Suprapubic skin (tissue), 4 donors: Measurements from ENCODE around the gene FNDC3A. TPM values are rescaled to one million over a fixed set of nuclear protein-coding genes. Genes with fewer than 3 reads are reported as not detected.

Experiments used
- DNase-seq, 2 donors: peaks; one replicate each; pipeline ENCODE4 v3.0.0-alpha.2; 2019; ENCODE audit warnings: low spot score in 2 of 2
- H3K27ac ChIP-seq: fragments of 200-600 bp; sonication (generic); one replicate; pipeline ENCODE4 v1.5.1; 2019
- H3K27me3 ChIP-seq: fragments of 200-600 bp; sonication (generic); one replicate; pipeline ENCODE4 v1.5.1; 2019
- H3K36me3 ChIP-seq: fragments of 200-600 bp; sonication (generic); one replicate; pipeline ENCODE4 v1.5.1; 2019
- H3K4me1 ChIP-seq: fragments of 200-600 bp; sonication (generic); one replicate; pipeline ENCODE4 v1.5.1; 2019
- H3K4me3 ChIP-seq: fragments of 200-600 bp; sonication (generic); one replicate; pipeline ENCODE4 v1.5.1; 2019; ENCODE audit warnings: mild to moderate bottlenecking
- H3K9me3 ChIP-seq: fragments of 200-600 bp; sonication (generic); one replicate; pipeline ENCODE4 v1.5.1; 2019
- EP300 ChIP-seq: sonication (generic); formaldehyde crosslinking; IDR thresholded peaks from one replicate; pipeline ENCODE4 v1.6.1; 2017; ENCODE audit warnings: antibody characterized with exemption
- POLR2A ChIP-seq, 2 donors: fragments of 450-650 bp; IDR thresholded peaks; one replicate each; pipeline ENCODE4 v1.6.1; 2017; ENCODE audit warnings: antibody characterized with exemption in 2 of 2, mild to moderate bottlenecking in 2 of 2, moderate library complexity in 2 of 2
- POLR2AphosphoS5 ChIP-seq, 3 donors: sonication (generic); formaldehyde crosslinking; IDR thresholded peaks; one replicate each; pipeline ENCODE4 v1.6.1; 2017; ENCODE audit warnings: antibody characterized with exemption in 3 of 3
- WGBS: methylation state at CpG from one replicate; pipeline ENCODE4 v1.1.5; 2018; 5-methylcytosine and 5-hydroxymethylcytosine counted together
- total RNA-seq, 4 donors: library from RNA; depleted of rRNA; stranded (reverse); fragments of >200 nt; gene quantifications; one replicate each; pipeline ENCODE4 v1.1.0, GENCODE V29; 2016
- TF ChIP-seq, protein P1 (sequence below), 2 donors: fragments of 200-600 bp in 1 of 2; fragments of 450-650 bp in 1 of 2; sonication (generic) in 1 of 2; IDR thresholded peaks; one replicate each; pipeline ENCODE4 v1.5.1; 2016 to 2019; ENCODE audit warnings: antibody characterized with exemption in 2 of 2, mild to moderate bottlenecking in 1 of 2, moderate library complexity in 1 of 2

The FNDC3A gene
- total RNA-seq, 4 donors from 2014 or later = 19.9 to 30.7 (median 24.9) TPM

DNA sequence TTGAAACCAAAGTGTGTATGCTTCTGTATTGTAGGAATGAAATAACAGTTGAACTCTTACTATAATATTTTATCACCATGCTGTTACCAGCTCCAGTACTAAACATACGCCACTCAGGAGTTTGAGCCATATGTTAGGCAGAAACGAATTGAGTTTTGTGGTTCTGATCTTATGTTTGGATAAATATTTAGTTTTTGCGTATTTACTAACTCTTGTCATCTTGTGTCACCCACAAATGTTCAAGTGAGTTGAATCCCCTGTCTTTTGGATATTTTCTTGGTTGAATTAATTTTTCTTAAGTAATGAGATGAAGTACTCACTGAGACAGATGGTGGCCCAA is 1.5 kb downstream of the FNDC3A start:
- Histone ChIP-seq H3K27me3 (no peaks in the 10 kb centered on the region), H3K4me3 (peak overlapping the region; percentile 91), H3K36me3 (no peaks in the 10 kb centered on the region), H3K27ac (no peak overlapping the region), H3K9me3 (no peaks in the 10 kb centered on the region), H3K4me1 (peaks cover 25% of the 10 kb centered on the region)
- DNase-seq = no peak
- WGBS = 29% methylated on average over 3 of the region's 3 CpGs
- TF ChIP-seq POLR2A (IDR thresholded peaks at IDR 0.05) (no peak), POLR2AphosphoS5 (IDR thresholded peaks at IDR 0.05) (no peak), EP300 (no peak)
- TF ChIP-seq, protein P1, sequence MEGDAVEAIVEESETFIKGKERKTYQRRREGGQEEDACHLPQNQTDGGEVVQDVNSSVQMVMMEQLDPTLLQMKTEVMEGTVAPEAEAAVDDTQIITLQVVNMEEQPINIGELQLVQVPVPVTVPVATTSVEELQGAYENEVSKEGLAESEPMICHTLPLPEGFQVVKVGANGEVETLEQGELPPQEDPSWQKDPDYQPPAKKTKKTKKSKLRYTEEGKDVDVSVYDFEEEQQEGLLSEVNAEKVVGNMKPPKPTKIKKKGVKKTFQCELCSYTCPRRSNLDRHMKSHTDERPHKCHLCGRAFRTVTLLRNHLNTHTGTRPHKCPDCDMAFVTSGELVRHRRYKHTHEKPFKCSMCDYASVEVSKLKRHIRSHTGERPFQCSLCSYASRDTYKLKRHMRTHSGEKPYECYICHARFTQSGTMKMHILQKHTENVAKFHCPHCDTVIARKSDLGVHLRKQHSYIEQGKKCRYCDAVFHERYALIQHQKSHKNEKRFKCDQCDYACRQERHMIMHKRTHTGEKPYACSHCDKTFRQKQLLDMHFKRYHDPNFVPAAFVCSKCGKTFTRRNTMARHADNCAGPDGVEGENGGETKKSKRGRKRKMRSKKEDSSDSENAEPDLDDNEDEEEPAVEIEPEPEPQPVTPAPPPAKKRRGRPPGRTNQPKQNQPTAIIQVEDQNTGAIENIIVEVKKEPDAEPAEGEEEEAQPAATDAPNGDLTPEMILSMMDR (IDR thresholded peaks at IDR 0.05) = no peak

DNA sequence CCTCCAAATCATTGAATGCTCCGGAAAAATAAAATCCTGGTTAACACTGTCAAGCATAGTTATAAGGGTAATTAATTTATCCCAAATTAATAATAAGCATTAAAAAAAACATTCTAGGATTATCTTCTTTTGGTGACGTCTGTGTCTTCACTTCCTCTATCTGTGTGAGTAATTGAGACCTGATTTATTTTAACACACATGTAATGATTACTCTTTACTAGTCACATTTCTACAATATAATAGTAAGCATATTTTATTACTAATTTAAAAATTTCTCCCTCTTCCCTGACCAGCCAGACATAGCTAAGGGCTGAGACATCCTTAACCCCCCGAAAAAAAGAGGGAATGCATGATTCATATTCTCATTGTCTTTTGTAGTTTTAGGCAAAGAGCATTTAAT is 2.3 kb downstream of the FNDC3A start:
- WGBS = 65% methylated on average over 3 of the region's 3 CpGs
- no peaks in the 10 kb centered on the region for H3K27me3 ChIP-seq
- no peak overlapping the region for H3K27ac ChIP-seq
- H3K4me3 ChIP-seq = peak overlapping the region; percentile 91
- no peaks in the 10 kb centered on the region for H3K9me3 ChIP-seq
- no peaks in the 10 kb centered on the region for H3K36me3 ChIP-seq
- TF ChIP-seq POLR2A (IDR thresholded peaks at IDR 0.05) (no peak), EP300 (no peak), POLR2AphosphoS5 (IDR thresholded peaks at IDR 0.05) (no peak)
- TF ChIP-seq, protein P1 (IDR thresholded peaks at IDR 0.05) = no peak
- no peak for DNase-seq
- H3K4me1 ChIP-seq = peaks cover 25% of the 10 kb centered on the region

DNA sequence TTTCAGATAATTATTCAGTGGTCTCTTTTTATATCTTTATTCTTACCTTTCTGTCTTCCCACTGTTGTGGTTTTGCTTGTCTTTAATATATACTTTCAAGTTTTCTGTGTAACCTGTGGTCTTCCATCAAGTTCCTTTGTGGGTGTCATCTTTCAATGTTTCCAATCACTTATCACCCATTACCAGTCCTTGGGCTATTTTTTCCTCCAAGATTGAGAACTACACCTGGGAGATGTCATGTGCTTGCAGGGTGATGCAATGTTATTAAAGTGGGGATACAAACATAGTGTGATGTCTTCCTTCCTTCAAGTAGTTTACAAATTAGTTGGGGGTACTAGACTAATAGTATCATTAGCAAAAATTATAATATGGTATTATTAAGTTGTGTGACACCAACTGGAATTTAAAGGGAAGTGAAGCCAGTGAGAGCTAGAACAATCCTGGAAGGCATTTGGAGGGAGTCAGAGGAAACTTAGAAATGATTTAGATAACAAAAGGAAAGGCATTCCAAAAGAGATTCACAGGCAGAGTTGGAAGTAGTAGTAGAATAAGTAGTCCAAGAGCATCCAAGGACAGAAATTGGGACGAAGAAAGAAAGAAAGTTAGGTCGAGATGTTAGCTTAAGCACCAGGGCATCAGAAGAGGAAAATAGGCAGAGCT is 3.4 kb downstream of the FNDC3A start:
- Histone ChIP-seq H3K36me3 (no peaks in the 10 kb centered on the region), H3K9me3 (no peaks in the 10 kb centered on the region), H3K4me3 (no peak overlapping the region), H3K4me1 (peaks cover 25% of the 10 kb centered on the region), H3K27me3 (no peaks in the 10 kb centered on the region), H3K27ac (no peak overlapping the region)
- 92% methylated on average over 2 of the region's 2 CpGs for WGBS
- DNase-seq = no peak
- no peak for TF ChIP-seq POLR2AphosphoS5 (IDR thresholded peaks at IDR 0.05)
- TF ChIP-seq, protein P1 (IDR thresholded peaks at IDR 0.05) = no peak
- no peak for TF ChIP-seq EP300
- TF ChIP-seq POLR2A (IDR thresholded peaks at IDR 0.05) = no peak

DNA sequence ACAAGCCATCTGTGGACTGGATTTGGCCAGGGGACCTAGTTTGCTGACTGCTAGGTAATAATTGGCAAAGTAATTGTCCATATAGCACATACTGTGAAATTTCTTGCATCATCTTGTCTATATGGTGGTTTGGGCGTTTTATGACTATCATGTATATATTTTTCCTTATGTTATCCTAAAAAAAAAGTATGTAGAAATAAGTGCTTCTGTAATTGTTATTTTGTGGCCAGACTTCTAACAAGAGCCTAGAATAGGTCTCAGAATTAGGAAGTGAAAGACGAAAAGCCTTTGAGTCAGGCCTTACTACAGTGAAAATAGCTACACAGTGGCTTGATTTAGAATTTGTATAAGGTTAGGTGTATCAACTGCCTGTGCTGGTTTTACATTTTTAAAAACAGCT is 4.2 kb downstream of the FNDC3A start:
- Histone ChIP-seq H3K36me3 (no peaks in the 10 kb centered on the region), H3K27ac (no peak overlapping the region), H3K27me3 (no peaks in the 10 kb centered on the region), H3K9me3 (no peaks in the 10 kb centered on the region), H3K4me3 (no peak overlapping the region), H3K4me1 (peaks cover 19% of the 10 kb centered on the region)
- WGBS = 78% methylated on average over 2 of the region's 2 CpGs
- DNase-seq = no peak
- no peak for TF ChIP-seq POLR2AphosphoS5 (IDR thresholded peaks at IDR 0.05)
- TF ChIP-seq EP300 = no peak
- TF ChIP-seq, protein P1 (IDR thresholded peaks at IDR 0.05) = no peak
- TF ChIP-seq POLR2A (IDR thresholded peaks at IDR 0.05) = no peak

DNA sequence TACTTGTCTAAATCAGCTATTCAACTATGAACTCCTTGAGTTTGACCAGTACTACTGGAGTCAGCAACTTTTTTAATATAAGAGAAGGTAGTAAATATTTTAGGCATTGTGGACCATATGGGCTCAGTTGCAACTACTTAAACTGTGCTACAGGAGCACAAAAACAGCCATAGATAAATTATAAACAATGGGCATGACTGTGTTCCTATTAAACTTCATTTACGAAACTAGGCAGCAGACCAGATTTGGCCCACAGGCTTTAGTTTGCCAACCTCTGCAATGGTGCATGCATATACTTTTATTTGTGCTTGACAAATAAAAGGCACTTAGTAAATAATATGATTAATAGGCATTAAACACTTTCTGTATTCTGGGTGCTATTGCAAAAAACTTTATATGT is 7.6 kb downstream of the FNDC3A start:
- Histone ChIP-seq H3K27ac (no peak overlapping the region), H3K27me3 (no peaks in the 10 kb centered on the region), H3K9me3 (no peaks in the 10 kb centered on the region), H3K4me3 (no peak overlapping the region), H3K36me3 (no peaks in the 10 kb centered on the region), H3K4me1 (peaks cover 7% of the 10 kb centered on the region)
- no peak for DNase-seq
- TF ChIP-seq POLR2AphosphoS5 (IDR thresholded peaks at IDR 0.05) (no peak), EP300 (no peak), POLR2A (IDR thresholded peaks at IDR 0.05) (no peak)
- TF ChIP-seq, protein P1 (IDR thresholded peaks at IDR 0.05) = no peak
- 86% methylated on average over 1 of the region's 1 CpG for WGBS
